Thyroid gland (tissue), 4 donors: ENCODE measurements around the gene ZNF629.

ENCODE experiments used
- CTCF ChIP-seq, 6 experiments: fragments of 200-600 bp in 3 of 6; fragments of 450-650 bp in 3 of 6; sonication (generic) in 3 of 6; IDR thresholded peaks; one replicate each; pipeline ENCODE4 v1.5.1; 2016 to 2019; ENCODE audit warnings: antibody characterized with exemption in 6 of 6, mild to moderate bottlenecking in 2 of 6, inconsistent platforms in 1 of 6, moderate library complexity in 1 of 6
- POLR2A ChIP-seq, 2 donors: fragments of 450-650 bp; IDR thresholded peaks; one replicate each; pipeline ENCODE4 v1.6.1; 2017; ENCODE audit warnings: antibody characterized with exemption in 2 of 2, mild to moderate bottlenecking in 2 of 2, moderate library complexity in 1 of 2

GRCh38 chr16:30774367-30775130, 12.5 kb downstream of the ZNF629 start:
- no peak for TF ChIP-seq CTCF (IDR thresholded peaks at IDR 0.05)
- no peak for TF ChIP-seq POLR2A (IDR thresholded peaks at IDR 0.05)
